ENCODE results near the gene PAMR1.

The PAMR1 gene

GRCh38 chr11:35484435-35484834 lies 41.0 kb downstream of the PAMR1 start:
- in situ Hi-C loops (cut with MboI; ENCODE audit: low pct_unique_long_range_greater_than_20kb, low sequenced_read_pairs, unreplicated experiment), result no loop called here
- DNase-seq (ENCODE audit: low spot score), result no peak
- TF ChIP-seq CTCF (IDR thresholded peaks at IDR 0.05; ENCODE audit: extremely low read depth, insufficient read depth, missing control alignments), result no peak

GRCh38 chr11:35483131-35483820 lies 42.1 kb downstream of the PAMR1 start:
- no peak for TF ChIP-seq CTCF (IDR thresholded peaks at IDR 0.05; ENCODE audit: extremely low read depth, insufficient read depth, missing control alignments)
- in situ Hi-C loops (cut with MboI; ENCODE audit: low pct_unique_long_range_greater_than_20kb, low sequenced_read_pairs, unreplicated experiment), result no loop called here
- DNase-seq (ENCODE audit: low spot score), result no peak

- no peak for TF ChIP-seq CTCF (IDR thresholded peaks at IDR 0.05; ENCODE audit: extremely low read depth, insufficient read depth, missing control alignments)
- DNase-seq (ENCODE audit: low spot score), result no peak
- in situ Hi-C loops (cut with MboI; ENCODE audit: low pct_unique_long_range_greater_than_20kb, low sequenced_read_pairs, unreplicated experiment), result no loop called here
Observed at GRCh38 chr11:35479731-35480130, 45.7 kb downstream of the PAMR1 start.

GRCh38 chr11:35478471-35479091 lies 46.8 kb downstream of the PAMR1 start:
- in situ Hi-C loops (cut with MboI; ENCODE audit: low pct_unique_long_range_greater_than_20kb, low sequenced_read_pairs, unreplicated experiment), result no loop called here
- DNase-seq (ENCODE audit: low spot score), result no peak
- no peak for TF ChIP-seq CTCF (IDR thresholded peaks at IDR 0.05; ENCODE audit: extremely low read depth, insufficient read depth, missing control alignments)

GRCh38 chr11:35477901-35478300 lies 47.5 kb downstream of the PAMR1 start:
- TF ChIP-seq CTCF (IDR thresholded peaks at IDR 0.05; ENCODE audit: extremely low read depth, insufficient read depth, missing control alignments), result no peak
- in situ Hi-C loops (cut with MboI; ENCODE audit: low pct_unique_long_range_greater_than_20kb, low sequenced_read_pairs, unreplicated experiment), result no loop called here
- no peak for DNase-seq (ENCODE audit: low spot score)

GRCh38 chr11:35474688-35475087 lies 50.7 kb downstream of the PAMR1 start:
- in situ Hi-C loops (cut with MboI; ENCODE audit: low pct_unique_long_range_greater_than_20kb, low sequenced_read_pairs, unreplicated experiment), result no loop called here

More at GRCh38 chr11:35474688-35475087, 50.7 kb downstream of the PAMR1 start:
- DNase-seq (ENCODE audit: low spot score), result no peak
- no peak for TF ChIP-seq CTCF (IDR thresholded peaks at IDR 0.05; ENCODE audit: extremely low read depth, insufficient read depth, missing control alignments)

Data from GM13977 (cell line).